ENCODE measurements around the gene UBD. TPM values are rescaled to one million over a fixed set of nuclear protein-coding genes. Genes with fewer than 3 reads are reported as not detected.

UBD gene
- total RNA-seq, 1 donor from 2014 or later, result not detected

GRCh38 chr6:29509239-29509638, 50.3 kb downstream of the UBD start:
- H3K9me3 Mint-ChIP-seq, result no peaks in the 10 kb centered on the region
- no peaks in the 10 kb centered on the region for H3K36me3 Mint-ChIP-seq (ENCODE audit: low read depth)
- peaks cover 5% of the 10 kb centered on the region for H3K27me3 Mint-ChIP-seq (ENCODE audit: low read depth)
- no peak for TF ChIP-seq CTCF (conservative IDR thresholded peaks at IDR 0.05)
- H3K4me1 Mint-ChIP-seq, result peaks cover 14% of the 10 kb centered on the region
- H3K27ac Mint-ChIP-seq (ENCODE audit: unreplicated experiment), result no peak overlapping the region
- DNase-seq (ENCODE audit: low read depth, low spot score), result no peak
- H3K4me3 Mint-ChIP-seq, result no peak overlapping the region

- no peak for TF ChIP-seq CTCF (conservative IDR thresholded peaks at IDR 0.05)
- Mint-ChIP-seq H3K27me3 (ENCODE audit: low read depth) (peaks cover 5% of the 10 kb centered on the region), H3K4me3 (no peak overlapping the region), H3K27ac (ENCODE audit: unreplicated experiment) (no peak overlapping the region), H3K4me1 (peaks cover 14% of the 10 kb centered on the region), H3K9me3 (no peaks in the 10 kb centered on the region), H3K36me3 (ENCODE audit: low read depth) (no peaks in the 10 kb centered on the region)
- no peak for DNase-seq (ENCODE audit: low read depth, low spot score)
Observed at GRCh38 chr6:29507319-29507718, 52.2 kb downstream of the UBD start.

- Mint-ChIP-seq H3K27me3 (ENCODE audit: low read depth) (peaks cover 5% of the 10 kb centered on the region), H3K4me1 (peaks cover 14% of the 10 kb centered on the region), H3K9me3 (no peaks in the 10 kb centered on the region), H3K4me3 (no peak overlapping the region), H3K36me3 (ENCODE audit: low read depth) (no peaks in the 10 kb centered on the region), H3K27ac (ENCODE audit: unreplicated experiment) (no peak overlapping the region)
- TF ChIP-seq CTCF (conservative IDR thresholded peaks at IDR 0.05), result no peak
- DNase-seq (ENCODE audit: low read depth, low spot score), result no peak
Observed at GRCh38 chr6:29506446-29507067, 53.0 kb downstream of the UBD start.

GRCh38 chr6:29505808-29506207, 53.7 kb downstream of the UBD start:
- no peak for DNase-seq (ENCODE audit: low read depth, low spot score)
- no peak overlapping the region for H3K27ac Mint-ChIP-seq (ENCODE audit: unreplicated experiment)
- no peaks in the 10 kb centered on the region for H3K9me3 Mint-ChIP-seq
- H3K27me3 Mint-ChIP-seq (ENCODE audit: low read depth), result peaks cover 4% of the 10 kb centered on the region
- no peak for TF ChIP-seq CTCF (conservative IDR thresholded peaks at IDR 0.05)
- H3K36me3 Mint-ChIP-seq (ENCODE audit: low read depth), result no peaks in the 10 kb centered on the region
- H3K4me3 Mint-ChIP-seq, result no peak overlapping the region
- peaks cover 13% of the 10 kb centered on the region for H3K4me1 Mint-ChIP-seq

Other genes starting within 250 kb of the UBD start
- not detected in 2 replicates for gene OR5V1, start 190.9 kb downstream of the UBD start, total RNA-seq
- not detected in 2 replicates for gene OR12D3, start 184.4 kb downstream of the UBD start, total RNA-seq
- not detected in 2 replicates for gene OR12D2, start 164.1 kb downstream of the UBD start, total RNA-seq
- not detected in 2 replicates for gene OR12D1, start 144.8 kb downstream of the UBD start, total RNA-seq
- gene OR10C1, start 120.4 kb downstream of the UBD start, total RNA-seq, result not detected in 2 replicates
- not detected in 2 replicates for gene OR11A1, start 102.7 kb downstream of the UBD start, total RNA-seq
- gene OR2H1, start 102.6 kb downstream of the UBD start, total RNA-seq, result not detected in 2 replicates
- not detected in 2 replicates for gene MAS1L, start 71.8 kb downstream of the UBD start, total RNA-seq
- not detected in 2 replicates for gene OR2H2, start 25.4 kb upstream of the UBD start, total RNA-seq
- 79.7 and 91.6 TPM in 2 replicates for gene GABBR1, start 73.5 kb upstream of the UBD start, total RNA-seq
- gene MOG, start 97.4 kb upstream of the UBD start, total RNA-seq, result not detected in 2 replicates
- not detected in 2 replicates for gene ZFP57, start 121.4 kb upstream of the UBD start, total RNA-seq
- 0.98 and 1.4 TPM in 2 replicates for gene HLA-F, start 163.7 kb upstream of the UBD start, total RNA-seq

Data from neural crest cell (in vitro differentiated cells).